ENCODE data around the gene LDLRAD3. TPM values are rescaled to one million over a fixed set of nuclear protein-coding genes. Genes with fewer than 3 reads are reported as not detected.

LDLRAD3 gene
- total RNA-seq, 1 donor from 2014 or later, result 3.9 TPM

DNA sequence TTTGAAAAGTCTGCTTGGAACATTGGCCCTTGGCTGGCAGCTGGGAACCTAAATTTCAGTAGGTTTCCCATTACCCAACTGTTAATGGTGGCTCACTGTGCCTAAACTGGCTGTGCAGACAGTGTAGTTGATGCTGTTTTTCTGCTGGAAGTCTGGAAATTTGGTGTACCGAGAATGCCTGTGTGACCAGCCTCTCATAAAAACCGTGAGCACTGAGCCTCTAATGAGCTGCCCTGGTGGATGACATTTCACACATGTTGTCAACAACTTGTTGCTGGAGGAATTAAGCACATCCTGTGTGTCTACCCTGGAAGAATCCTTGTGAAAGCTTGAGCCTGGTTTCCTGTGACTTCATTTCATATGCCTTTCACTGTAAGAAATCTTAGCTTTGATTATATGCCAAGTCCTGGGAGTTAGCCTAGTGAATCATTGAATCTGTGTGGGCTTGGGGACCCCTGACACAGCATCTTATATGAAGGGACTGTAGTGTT lies 131.1 kb downstream of the LDLRAD3 start:
- DNase-seq (ENCODE audit: low read depth), result no peak

DNA sequence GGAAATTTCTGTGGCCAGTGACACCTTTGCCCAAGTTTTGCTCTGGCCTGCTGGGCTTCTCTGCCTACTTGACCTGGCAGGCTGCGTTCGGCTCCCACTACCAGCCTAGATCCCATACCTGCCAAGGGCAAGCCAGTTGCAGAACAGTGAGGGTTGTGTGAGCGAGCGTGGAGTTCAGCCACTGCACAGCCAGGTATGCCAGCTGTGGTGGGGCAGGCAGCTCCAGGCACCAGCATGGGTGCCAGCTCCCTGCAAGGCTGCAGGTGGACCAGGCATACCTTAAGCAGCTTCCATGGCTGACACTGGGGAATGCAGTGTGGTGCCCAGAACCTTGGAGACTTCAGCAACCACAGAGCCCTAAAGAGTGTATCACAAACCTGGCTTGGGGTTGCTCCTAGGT lies 133.5 kb downstream of the LDLRAD3 start:
- no peak for DNase-seq (ENCODE audit: low read depth)

DNA sequence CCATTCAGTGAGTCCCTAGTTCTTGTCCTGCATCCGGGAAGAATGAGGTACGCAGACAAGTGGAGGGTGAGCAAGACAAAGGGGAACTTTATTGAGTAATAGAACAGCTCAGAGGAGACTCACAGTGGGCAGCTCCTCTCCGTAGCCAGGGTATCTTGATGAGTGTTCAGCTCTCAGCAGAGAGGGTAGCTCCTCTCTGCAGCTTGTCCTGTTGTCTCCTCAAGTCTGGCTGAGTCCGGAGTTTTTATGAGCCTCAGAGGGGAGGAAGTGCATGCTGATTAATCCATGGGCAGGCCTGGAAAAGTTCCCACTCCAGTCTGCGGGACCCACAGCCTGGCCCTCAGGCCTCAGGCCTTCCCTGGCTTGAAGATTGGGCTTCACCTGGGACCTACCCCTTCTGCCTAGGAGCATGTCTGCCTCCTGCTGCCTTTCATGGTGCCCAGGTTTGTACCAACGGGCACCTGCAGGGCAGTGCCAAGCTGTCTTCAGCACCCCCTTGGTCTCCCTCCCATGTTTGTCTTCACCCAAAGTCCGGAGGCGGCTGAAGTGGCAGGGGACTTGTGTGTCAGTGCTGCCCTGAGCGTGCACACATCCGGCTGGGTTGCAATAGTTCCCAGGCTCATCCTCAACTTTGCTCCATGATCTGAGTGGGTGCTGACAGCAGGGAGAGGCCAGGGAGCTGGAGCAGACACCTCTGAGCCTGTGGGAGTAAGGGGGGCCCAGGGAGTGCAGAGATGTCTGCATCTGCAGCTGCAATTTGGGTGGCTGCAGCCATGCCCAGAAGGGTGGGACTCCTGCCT lies 134.2 kb downstream of the LDLRAD3 start:
- DNase-seq (ENCODE audit: low read depth), result no peak

DNA sequence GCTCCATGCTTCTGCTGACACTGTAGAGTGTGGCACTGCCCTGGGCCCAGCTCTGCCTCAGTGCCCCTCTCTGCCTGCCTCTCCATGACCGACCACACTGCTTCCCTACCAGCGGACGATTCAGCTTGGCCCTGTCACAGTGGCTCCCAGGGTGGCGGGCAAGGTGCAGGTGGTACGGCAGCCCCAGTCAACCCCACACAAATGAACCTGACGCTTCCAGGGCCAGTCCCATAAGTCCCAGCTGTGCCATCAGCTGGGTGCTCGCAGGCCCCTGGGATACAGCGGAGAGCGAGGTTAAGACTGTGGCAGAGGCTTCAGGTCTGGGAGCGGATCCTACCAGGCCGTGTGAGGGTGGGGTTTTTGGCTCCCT lies 134.8 kb downstream of the LDLRAD3 start:
- DNase-seq (ENCODE audit: low read depth), result no peak

DNA sequence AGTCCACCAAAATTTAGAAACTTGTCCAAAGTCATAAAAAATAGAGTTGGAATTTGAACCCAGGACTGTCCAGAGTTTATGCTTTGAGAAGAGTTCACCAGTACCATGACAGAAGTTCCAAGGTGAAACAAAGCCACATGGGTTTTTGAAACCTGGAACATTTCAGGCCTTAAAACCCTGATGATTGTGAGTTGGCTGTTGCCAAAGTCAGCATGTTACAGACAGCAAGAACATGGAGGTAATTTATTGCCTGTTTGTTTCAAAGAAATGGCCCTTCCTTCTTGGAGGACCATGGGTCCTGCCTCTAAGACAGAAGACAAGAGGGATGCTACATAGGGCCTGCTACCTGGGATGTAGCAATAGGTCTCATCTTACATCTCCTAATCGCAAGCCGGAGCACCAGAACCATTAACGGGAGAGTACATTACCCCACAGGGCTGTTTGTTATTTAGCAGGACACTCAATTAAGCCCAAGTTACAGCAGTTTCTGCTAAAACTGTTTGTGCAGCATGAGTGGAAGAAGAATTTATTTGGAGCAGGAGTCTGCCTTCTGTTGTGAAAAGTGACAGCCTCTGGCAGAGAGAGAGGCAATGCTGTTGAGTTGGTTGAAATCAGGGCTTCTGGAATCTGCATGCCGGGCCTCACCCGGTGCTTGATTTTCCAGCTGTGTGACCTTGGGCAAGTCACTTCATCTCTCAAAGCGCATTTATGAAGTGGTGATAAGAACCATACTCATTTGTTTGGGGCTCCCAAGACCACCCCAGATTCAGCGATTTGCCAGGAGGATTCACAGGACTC lies 136.2 kb downstream of the LDLRAD3 start:
- no peak for DNase-seq (ENCODE audit: low read depth)

DNA sequence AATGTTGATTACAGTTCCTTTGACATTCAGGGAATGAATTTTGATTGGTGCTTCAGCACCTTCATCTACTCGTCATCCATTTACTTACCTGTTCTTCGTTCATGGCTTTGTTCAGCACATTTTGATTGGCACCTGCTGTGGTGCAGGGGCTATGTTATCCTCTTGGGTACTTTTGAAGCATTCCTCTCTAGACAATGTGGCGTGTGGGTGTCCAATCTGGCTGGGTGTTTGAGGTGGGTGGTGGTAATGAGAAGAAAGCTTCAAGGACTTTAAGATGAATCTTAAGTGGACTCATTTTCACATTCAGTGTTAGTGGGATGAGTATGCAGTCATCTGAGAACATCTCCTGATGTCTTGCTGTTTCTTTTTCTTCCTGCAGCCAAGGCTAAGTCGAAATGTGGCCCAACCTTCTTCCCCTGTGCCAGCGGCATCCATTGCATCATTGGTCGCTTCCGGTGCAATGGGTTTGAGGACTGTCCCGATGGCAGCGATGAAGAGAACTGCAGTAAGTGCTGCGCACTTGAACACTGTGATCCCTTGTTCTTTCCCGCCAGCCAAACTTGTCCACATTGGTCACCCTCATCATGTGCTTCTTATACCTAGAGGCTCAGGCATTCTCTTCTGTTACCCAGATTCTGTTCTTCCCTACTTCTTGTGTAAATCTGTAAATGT lies 137.5 kb downstream of the LDLRAD3 start:
- no peak for DNase-seq (ENCODE audit: low read depth)

DNA sequence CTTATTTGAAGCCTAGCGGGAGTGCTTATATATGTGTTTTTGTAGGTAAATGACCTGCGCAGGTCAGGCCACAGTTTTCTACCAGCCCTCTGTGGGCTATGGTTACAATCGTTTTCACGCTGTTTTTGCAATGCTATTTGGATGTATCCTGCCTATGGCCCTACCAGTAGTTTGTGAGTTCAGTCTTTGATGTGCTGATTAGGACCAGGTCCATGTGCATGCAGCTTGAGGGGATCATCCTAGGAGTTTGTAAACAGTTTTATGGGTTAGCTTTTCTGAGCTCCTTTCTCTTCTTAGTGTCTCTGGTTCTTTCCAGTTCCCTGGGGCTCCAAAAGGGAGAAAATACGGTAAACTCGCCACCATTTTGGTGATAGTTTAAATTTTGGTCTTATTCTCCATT lies 142.5 kb downstream of the LDLRAD3 start:
- no peak for DNase-seq (ENCODE audit: low read depth)

DNA sequence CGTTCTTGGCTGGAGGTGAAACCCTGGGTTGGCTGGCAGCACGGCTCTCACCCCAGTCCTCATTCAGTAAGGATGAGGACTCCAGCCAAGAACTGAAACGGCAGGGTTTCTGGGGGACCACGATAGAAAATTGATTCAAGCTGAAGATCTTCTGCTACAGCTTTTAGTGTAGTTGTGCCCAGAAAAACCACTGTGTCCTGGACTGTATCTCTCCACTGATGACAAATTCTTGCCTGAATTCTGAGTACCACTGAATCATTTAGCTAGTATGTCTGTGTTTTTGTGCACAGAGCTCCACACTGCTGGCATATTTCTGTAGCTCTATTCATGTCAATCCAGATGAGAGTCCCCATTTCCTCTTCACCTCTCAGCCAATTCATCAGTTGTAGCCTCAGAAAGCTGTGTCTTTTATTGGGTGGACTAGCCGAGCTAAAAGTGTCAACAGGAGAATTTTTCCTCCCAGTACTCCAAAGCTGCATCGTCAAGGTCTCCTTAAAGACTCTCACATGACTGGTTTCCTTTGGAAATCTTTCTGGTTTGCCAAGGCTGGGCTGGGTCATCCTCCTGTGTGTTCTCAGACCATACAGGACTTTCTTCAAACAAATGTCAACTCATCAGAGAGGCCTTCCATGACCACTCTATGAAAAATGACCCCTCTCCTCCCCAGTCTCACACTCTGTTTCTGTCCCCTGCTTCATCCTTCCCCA lies 144.6 kb downstream of the LDLRAD3 start:
- no peak for DNase-seq (ENCODE audit: low read depth)

DNA sequence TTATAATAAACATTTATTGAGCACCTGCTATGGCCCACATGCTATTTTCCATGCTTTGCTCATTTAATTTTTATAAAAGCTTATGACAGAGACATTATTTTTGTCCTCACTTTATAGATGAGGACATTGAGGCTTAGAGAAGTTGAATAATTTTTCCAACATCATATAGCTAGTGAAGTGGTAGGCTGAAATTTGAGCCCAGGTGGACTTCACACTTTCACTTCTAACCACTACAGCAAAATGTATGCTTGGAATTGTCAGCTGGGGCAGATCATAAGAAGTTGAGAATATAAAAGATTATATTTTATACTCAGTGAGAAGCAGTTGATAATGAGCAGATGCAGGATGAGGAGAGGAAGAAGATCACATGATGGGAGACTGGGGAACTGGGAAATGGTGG lies 146.1 kb downstream of the LDLRAD3 start:
- no peak for DNase-seq (ENCODE audit: low read depth)

DNA sequence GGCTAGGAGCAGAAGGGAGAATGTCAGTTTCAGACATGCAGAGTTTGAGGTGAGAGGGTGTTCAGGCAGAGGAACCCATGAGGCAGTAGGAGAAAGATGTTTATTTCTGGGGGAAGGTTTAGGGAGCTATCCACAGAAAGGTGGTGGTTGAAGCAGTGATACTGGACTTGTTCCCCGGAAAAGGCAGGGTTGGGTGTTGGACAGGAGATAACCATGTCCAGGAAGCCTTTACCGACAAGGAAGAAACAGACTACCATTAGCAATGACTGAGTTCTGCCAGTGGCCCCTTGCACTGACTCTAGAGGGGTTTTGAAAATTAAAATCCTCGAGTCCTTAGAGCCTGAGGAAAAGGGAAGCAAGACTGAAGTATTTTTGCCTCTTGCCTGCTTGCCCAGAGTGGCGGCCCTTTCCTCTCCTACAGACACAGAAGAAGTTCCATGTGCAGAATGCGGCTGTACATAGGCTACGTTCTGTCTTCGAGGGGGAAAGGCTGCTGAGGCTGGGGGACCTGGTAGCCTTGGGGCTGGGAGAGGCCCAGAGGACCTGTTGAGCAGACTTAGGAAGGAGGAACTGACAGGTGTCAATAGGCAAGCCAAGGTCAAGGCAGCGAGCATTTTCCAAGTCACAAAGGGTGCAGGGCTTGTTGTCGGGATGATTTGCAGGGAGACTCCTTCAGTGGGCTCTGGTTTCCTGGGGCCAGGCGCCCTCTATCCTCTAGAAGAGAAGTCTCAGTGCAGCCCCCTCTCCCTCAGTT lies 146.7 kb downstream of the LDLRAD3 start:
- no peak for DNase-seq (ENCODE audit: low read depth)

DNA sequence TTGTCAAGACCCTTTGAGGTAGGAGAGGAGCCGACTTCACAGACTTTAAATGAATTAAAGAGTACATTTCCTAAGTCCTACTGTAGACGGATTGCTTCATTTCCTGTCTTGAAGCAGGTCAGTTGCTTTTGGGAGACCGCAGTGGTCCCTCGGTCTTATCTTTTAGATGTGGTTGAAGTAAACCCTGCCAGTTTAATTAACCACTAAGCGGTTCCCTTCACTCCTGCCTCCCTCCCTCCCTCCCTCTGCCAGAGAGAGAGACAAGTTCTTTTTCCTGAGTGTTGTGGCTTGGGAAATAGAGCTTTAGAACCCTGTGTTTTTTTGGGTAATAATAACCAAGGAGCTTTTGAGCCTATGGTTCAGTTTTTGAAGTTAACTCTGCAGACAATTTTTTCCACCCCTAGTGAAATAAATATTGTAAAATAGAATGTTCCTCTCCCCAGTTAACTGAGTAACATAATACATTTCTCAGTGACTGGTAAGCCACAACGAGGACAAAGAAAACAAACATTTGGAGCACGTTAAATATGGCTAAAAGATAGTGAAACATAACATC lies 147.5 kb downstream of the LDLRAD3 start:
- no peak for DNase-seq (ENCODE audit: low read depth)

DNA sequence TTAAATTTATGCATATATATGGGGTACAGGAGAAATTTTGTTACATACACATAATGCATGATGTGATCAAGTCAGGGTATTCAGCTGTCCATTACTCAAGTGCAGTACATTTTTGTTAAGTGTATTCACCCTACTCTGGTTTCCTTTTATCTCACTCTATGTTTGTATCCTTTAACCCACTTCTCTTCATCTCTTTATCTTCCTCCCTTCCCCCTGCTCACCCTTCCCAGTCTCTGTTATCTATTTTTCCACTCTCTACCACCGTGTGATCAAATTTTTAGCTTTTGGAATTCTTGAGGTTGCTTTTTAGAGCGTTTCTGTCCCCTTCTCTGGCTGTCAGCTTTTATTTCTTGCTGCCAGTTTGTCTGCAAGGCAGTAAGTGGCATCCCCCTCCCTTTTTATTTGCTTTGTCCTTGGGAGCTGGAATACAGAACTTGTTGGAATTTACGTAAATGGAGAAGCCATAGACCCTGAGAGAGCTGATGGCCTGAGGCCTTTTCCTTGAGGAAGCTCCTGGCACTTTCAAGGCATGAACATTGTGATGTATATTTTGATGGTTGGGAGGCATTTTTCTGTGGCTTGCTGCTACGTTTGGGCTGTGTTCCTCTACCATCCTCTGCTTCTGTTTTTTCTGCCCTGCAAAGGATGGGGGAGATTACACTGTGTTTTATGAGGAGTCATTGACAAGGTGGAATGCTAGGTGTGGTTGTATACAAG lies 148.6 kb downstream of the LDLRAD3 start:
- no peak for DNase-seq (ENCODE audit: low read depth)

DNA sequence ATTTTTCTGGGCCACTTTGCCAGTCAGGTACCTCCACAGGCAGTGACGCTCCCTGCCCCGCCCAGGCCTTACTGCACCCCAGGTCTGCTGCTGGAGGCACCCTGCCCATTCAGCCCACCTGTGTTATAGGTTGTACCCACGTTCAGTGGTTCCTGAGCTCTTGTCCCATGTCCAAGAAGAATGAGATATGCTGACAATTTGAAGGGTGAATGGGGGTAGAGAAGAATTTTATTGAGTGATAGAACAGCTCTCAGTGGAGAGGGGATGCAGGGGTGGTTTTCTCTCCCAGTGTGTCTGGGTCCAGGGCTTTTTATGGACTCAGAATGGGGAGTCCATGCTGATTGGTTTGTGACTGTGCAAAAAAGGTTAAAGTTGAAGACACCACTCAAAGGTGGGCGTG lies 149.7 kb downstream of the LDLRAD3 start:
- DNase-seq (ENCODE audit: low read depth), result no peak

DNA sequence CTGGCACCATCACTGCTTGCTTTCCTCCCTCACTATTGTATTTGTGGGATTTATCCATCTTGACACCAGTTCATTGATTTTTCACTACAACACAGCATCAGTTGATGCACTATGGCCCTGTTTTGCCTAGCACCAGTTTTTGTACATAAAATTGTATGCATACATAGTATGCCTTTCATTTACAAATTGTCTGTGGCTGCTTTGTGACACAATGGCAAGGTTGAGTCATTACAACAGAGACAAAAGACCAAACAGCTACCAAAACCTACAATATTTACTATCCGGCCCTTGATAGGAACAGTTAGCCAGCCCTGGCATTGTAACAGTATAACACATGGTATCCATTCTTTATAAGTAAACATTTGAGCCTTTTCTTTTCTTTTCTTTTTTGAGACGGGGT lies 150.3 kb downstream of the LDLRAD3 start:
- DNase-seq (ENCODE audit: low read depth), result no peak

DNA sequence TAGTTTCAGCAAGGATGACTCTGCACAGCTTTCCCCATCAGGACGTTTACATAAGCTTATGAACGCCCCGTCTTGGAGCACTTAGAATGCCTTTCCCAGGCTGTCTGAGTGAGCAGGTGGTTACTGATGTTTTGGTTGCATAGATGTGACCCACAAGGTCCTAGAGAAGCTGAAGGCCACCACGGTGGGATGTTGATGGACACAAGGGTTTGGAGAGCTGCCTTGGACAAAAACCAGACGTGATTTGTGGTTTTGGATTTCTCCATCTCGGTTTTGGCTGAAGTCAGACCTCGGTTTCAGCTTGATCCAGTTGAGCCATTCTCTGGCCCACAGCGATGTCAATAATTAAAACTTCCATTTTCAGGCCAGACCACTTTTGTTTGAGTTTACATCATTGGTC lies 151.9 kb downstream of the LDLRAD3 start:
- DNase-seq (ENCODE audit: low read depth), result no peak

DNA sequence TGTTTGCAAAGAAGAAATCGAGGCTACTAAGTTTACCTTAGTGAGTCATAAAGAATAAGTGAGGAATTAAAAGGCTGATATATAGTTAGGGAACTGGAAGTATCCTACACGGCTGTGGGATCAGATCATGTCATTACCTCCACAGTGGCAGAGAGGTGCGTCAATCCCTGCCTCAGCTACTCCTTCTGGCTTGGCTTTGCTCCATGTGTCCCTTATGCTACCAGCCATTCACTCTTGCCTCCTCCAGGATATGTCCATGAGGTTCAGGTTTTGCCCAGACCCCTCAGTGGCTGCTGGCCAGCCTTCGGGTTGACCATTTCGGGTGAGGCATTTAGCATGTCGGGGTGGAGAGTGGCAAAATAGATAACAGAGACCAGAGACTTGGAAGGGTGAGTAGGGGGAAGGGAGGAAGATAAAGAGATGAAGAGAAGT lies 153.4 kb downstream of the LDLRAD3 start:
- peak; percentile 12 for DNase-seq (ENCODE audit: low read depth)

DNA sequence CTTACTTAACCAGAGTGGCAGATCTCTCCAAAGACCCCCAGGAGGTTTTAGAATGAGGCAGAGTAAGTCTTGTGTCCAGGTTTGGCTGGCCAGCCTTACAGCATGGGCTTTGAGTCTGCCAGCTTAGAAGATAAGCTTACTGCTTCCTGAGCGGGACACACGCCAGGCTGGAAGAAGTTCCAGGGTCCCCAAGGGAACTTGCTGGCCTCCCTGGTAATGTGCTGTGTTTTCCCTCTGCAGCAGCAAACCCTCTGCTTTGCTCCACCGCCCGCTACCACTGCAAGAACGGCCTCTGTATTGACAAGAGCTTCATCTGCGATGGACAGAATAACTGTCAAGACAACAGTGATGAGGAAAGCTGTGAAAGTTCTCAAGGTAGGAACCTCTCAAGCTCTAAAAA lies 154.2 kb downstream of the LDLRAD3 start:
- DNase-seq (ENCODE audit: low read depth), result no peak

DNA sequence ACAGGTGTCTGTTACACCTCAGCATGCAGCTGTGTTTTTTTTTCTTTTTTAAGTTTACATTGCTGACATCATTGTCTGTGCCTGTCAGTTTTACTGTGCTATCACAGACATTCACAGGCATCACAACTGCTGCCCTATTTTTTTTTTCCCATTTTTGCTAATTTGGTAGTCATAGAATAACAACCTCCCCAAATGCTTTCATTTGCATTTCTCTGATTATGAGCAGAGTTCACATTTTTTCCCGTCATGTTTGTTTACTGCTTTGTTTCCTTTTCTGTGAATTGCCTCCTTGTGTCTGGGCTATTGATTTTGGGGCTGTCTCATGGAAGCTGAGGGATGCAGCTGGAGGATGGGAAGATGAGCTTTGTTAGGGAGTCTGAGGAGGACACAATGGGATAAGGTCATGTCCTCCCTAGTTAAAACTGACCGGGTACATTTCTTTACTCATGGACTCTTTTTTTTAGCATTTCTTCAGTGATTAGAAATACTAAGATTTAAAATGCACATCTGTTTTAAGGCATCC lies 155.1 kb downstream of the LDLRAD3 start:
- DNase-seq (ENCODE audit: low read depth), result no peak

DNA sequence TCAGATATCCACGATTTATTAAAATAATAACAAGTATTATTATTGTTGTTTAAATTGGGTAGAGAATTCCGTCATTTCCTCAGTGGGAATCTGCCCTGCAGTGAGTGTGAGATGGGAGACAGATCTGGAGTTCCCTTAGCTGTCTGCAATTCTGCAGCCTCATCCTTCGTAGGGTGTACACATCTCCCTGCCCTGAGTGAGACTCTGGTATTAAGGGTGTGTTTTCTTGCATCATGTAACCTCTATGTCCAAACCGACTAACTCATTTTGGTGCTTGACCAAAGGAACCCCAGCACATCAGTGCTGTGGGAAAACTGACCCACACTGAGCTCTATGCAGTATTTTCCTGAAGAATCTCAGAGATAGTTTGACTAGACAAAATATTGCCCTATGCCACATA lies 157.6 kb downstream of the LDLRAD3 start:
- no peak for DNase-seq (ENCODE audit: low read depth)

DNA sequence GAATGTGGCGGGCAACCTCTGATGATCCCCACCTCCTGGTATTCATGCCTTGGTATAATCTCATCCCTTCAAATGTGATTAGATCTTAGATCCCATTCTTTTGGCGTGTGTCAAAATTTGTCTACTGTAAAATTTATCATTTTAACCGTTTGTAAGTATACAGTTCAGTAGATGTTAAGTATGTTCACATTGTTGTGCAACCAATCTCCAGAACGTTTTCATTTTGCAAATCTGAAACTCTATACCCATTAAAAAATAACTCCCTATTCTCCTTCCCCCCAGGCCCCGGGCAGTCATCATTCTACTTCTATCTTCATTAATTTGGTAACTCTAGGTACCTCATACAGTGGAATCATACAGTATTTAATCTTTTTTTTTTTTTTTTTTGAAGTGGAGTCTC lies 159.0 kb downstream of the LDLRAD3 start:
- DNase-seq (ENCODE audit: low read depth), result no peak
